Activated CD4-positive, alpha-beta T cell treated with anti-CD3 and anti-CD28 coated beads for 4 hours (primary cell): ENCODE results near the gene MAFB.

Experiments used
- DNase-seq, 2 donors: peaks; one replicate each; pipeline ENCODE4 v3.0.0-alpha.2; 2020

Gene MAFB

DNA sequence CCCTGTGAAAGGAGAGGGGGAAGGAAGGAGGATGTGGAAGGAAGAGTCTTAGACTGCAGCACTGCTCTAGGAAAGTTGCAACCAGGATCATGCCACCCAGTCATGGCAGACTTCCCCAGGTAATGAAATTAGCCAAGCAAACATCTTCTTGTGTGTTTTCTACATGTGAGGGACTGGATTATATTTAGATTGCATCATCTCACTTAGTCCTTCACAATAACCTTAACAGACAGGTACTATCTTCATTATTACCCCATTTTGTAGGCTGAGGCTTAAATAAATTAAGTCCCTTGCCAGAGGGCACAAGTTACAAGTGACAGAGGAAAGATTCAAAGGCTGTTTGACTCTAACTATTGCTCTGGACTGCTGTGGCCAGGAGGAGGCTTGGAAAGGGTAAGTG lies 9.7 kb upstream of the MAFB start:
- no peak for DNase-seq

DNA sequence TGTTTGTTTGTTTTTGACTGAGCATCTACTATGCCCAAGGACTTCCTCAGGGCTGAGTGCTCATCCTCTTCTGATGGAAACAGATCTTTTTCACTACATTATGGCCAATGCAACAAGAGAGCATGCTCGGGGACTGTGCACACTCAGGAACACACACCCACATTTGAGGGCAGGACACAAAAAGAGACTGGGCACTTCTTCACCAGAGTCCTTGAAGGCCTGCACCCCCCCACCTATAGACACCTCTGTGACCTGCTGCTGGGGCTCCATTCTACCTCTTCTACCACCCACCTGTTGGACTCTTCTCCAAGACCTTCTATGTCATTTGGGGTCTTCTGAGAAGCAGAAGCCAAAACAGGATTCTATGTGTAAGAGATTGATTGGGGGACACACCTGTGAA lies 9.2 kb upstream of the MAFB start:
- DNase-seq = no peak

DNA sequence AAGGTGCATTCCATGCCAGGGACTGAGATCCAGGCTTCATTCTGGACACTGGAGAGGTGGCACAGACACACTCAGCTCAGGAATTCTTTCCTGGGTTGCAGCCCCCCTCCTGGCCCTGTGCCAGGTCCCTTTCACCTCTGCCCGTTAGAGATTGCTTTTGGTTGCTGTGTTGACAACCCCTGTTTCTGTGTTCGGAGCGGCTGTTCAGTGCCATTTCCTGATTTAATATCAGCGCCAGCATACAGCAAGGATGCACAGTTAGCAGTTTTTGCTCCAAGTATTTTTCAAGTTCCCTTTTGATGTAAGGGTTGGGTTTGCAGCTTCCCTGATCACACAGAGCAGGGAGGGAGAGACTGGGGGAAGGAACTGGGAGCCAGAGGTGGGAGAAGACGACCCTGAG lies 8.5 kb upstream of the MAFB start:
- no peak for DNase-seq

DNA sequence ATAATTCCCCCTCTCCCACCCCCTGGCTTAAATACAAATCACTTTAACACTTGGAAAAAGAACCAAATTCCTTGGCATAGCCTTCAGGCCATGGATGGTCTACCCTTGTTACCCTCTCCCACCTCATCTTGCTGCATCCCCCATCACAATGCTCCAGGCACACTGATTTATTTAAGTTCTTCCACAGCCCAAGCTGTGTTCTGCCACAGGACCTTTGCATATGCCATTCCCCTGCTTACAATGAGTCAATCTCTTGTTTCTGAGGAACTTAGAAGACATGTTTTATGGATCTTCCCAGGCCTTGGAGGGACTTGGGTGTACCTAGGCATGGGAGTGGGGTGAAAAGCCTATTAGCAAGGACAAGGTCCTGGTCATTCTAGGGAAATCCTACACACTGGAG lies 6.2 kb upstream of the MAFB start:
- DNase-seq = no peak

DNA sequence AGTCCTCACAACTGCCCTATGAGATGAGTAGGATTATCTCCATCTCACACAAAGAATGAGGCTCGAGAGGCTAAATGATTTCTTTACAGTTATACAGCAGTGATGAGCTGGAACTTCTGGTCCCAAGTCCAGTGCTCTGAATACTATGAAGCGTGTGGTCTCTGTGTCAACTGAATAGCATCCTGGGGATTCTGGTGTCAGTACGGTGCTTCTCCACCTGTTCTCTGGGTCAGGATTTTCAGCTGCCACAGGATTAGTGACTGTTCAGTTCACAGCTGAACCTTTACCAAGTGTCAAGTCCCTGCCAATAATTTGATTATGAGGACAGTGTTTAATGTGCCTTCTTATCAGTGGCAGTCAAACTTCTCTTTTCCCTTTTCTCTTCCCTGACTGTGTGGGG lies 5.2 kb upstream of the MAFB start:
- DNase-seq = no peak

DNA sequence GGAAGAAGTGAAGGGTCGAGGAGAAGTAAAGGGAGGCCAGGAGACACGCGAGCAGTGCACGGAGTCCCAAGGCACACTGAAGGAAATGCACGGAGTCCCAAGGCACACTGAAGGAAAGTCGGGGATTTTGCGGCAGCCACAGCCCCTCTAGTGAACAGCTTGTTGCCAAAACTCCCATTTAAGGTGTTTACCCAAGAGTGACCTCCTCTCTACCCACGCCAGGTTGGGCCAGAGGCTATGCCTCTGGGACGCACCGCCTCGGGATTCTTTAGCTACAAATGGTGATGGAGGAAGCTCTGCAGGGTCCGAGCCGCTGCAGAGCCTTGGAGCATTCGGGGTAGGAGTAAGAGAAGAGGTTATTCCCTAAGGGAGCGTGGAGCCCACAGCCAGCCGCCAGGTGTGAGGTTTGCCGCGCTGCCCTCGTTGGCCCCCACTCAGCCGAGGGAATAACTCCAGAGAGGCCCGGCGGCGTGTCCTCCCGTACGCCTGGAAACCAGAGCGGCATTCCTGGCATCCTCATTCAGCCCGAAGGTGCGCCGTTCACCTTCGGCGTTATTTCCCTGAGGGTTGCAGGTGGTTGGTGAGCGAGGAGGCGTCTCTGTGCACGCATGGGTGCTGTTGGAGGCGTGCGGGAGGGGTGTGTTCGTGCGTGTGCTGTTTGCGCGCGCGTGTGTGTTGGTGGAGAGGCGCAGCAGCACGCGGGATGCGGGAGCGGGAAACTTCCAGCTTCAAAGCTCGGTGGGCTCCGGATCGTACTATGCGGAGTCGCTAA lies 3.4 kb upstream of the MAFB start:
- DNase-seq = no peak

DNA sequence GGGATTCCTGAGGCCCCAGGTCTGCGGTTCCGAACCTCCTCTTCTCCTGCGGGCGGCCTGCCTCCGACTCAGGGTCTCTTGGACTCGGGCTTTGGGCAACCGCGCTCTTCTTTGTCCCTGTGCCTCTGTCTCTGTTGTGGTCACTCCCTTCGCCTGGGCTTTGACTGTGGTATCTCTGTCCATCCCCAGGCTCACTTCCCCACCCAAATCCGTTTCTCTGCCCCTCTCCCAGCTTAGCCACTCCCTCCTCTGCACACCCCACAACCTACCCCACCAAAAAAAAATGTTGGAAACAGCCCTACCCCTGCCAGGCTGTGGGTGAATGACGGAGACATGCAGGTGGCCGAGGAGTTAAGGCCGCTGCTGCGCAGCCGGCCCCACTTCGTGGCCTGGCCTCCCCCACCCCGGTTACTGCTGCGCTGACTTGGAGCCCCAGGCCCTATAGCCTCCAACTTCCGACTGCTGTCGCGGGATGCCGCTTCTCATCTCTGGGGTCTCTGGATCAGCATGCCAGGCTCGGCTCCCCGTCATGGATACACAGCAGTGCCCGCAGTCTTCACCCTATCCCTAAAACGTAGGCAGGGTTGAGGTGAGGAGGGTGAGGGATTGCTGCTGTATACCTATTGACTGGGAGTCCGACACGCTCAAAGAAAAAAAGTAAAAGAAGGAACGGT lies 2.7 kb upstream of the MAFB start:
- no peak for DNase-seq

DNA sequence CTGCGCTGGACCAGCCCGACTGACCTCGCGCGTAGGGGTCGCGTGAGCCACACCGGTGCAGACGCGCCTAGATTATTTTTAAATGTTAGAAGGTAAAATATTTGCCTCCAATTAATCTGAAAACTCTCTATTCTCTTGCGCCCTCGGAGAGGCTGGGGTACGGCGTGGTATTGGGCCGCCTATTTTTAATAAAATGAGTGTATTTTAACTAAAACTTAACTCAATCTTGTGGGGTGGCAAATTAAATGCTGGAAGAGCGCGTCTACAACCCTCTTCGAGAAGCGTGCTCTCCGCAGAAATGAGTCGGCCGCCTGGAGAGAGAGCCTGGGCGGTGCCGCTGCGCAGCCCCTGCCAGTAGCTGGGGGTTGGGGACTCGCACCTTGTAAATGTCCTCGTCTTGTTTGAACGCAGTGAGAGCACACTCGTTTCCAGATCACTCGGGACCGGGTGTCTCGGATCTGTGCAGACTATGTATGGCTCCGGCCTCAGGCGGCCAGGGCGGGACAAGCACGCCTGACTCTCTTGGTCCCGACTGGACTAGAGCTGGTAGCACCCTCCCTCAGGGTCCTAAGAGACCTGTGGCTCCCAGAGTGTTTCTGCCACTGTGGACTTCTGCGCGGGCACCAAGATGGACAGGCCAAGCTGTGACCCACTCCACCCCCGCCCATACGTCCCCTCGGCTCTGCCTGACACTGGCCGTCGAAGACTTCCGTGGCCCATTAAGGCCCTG lies 2.0 kb upstream of the MAFB start:
- DNase-seq = no peak

DNA sequence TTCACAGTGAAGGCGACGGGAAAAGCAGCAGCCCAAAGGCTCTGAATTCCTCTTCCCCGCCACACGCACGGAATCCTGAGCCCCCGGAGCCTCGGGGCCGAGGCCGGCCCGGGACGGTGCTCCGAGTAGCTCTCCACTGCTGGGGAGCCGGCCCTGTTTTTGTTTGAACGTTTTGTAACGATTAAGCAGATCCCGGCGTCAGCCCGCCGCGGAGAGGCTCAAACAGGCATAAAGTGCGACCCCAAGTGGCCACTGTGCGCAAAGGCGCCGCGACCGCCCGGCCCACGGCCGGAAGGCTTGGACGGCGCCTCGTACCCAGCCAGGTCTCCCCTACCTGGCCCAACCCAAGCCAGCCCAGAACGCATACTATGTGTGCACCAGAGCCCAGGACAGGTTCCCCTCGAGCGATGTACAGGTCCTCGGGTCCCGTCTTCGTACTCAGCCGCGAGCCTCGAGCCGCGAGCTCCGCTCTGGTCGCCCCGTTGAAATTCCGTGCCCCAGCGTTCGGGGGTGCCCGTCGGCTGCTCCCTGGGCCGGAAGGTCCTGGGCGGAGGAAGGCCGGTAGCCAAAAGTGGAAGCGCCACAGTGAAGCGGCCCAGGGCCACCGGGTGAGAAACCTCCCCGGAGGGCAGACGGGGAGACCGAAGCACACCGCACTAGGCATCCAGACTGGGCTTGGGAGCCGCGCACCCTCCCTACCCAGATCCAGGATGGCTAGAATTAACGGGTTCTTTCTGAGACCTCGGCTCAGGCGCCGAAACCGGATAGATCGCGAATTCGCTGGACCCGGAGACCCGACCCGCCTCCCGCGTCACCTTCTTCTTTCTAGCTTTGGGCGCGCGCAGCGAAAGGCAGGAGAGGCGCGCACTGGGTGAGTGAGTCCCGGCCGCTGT lies 1.2 kb upstream of the MAFB start:
- peak; percentile 13 to 32 for DNase-seq

DNA sequence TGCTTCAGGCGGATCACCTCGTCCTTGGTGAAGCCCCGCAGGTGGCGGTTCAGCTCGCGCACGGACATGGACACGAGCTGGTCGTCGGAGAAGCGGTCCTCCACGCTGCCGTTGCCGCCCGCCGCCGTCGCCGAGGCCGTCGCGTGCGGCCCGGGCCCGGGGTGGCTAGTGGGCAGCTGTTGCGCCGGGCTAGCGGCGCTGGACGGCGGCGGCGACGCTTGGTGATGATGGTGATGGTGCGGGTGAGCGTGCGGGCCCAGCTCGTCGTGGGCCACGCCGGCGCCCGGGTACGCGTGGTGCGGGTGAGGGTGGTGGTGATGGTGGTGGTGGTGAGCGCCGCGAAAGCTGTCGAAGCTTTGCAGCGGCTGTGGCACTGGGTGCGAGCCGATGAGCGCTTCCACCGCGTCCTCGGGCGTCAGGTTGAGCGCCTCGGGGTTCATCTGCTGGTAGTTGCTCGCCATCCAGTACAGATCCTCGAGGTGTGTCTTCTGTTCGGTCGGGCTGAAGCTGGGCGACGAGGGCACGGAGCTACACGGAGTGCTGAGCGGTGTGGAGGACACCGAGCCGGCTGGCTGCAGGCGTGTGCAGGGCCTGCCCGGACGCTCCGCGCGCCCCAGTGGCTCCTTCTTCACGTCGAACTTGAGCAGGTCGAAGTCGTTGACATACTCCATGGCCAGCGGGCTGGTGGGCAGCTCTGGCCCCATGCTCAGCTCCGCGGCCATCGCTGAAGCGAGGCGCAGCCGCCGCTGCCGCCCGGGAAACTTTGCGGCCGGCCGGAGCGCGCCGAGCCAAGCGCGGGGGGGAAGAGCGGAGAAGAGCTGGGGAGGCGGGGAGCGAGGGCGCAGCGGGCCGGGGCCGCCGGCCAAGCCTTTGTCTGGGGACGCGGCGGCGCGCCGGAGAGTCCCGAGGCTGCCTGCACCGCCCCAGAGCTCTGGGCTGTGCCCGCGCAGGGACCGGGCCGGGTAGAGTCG lies 622 bp downstream of the MAFB start:
- no peak for DNase-seq

DNA sequence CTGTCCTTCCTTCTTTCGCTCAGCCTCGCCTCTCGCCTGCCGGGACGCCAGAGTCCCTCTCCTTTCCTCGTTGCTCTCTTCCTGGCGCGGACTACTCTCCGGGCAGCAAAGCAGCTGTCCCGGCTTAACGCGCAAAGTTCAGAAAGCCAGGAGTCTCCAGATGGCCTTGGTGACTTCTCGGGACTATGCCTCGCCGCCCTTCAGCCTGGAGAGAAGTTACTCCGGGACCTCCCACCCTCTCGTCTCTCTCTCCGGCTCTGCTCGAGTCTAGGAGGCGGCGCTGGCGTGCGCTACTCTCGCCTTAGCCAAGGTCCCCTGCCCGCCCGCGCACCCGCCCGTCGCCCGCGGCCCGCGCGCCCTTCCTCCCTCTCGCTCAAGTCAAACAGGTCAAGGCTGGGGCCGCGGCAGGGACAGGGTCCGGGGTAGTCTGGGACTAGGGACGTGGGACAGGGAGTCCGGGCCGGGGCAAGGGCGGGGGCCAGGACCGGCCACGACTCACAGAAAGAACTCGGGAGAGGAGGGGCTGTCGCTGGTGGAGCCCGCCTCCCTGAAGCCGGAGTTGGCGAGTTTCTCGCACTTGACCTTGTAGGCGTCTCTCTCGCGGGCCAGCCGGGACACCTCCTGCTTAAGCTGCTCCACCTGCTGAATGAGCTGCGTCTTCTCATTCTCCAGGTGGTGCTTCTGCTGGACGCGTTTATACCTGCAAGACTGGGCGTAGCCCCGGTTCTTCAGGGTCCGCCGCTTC lies 1.5 kb downstream of the MAFB start:
- DNase-seq = no peak

DNA sequence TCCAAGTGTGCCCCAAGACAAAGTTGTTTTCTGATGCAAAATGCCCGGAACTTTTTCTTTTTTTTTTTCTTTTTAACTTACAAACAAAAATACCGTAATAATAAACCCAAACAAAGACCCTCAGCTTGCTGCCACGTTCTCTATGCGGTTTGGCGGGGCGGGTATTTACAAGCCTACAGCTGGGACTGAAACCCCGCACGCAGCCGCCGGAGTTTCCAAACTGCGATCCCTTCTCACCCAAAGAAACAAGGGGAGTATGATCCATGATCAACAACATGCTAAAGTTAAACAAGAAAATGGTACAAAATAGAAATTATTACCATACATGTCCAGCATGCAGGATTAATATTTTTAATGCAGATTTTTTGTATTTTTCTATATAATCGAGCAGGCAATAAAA lies 2.1 kb downstream of the MAFB start:
- no peak for DNase-seq

DNA sequence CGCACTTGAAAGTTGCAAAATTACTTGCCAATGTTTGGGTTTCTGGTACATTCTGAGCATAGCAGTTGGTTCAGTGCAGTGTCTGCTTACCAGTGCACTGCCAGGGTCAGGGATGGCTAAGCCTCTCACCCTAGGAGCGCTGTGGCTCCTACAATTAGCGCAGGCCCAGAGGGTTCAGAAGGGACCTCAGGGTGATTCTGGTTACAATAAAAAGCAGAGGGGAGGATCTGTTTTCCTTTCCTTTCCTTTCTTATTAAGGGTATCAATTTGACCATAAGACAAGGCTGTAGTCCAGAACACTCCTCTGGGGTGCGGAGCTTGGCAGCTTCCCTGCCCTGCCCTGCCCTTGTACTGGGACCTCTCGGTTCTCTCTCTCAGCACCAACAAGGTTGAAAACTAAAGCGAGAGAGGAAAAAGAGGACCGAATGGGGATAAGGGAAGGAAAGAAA lies 2.6 kb downstream of the MAFB start:
- no peak for DNase-seq

DNA sequence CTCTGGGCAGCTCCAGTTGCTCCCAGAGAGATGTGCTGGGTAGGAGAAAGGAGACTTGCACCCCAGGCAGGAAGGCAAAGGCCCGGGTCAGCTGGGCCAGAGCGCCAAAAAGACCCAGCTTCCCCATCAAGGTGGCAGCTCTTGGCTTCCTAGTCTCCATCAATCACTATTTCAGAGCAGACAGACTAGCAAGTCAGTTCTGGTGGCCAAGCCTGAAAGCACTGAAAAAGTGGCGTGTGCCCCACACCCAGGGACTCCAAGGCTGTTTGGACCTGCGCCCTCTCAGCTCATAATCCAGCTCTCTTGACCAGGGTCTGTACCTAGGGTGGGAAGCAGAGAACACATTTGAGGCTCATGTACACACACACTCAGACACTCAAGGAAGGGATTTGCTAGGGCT lies 3.7 kb downstream of the MAFB start:
- no peak for DNase-seq

DNA sequence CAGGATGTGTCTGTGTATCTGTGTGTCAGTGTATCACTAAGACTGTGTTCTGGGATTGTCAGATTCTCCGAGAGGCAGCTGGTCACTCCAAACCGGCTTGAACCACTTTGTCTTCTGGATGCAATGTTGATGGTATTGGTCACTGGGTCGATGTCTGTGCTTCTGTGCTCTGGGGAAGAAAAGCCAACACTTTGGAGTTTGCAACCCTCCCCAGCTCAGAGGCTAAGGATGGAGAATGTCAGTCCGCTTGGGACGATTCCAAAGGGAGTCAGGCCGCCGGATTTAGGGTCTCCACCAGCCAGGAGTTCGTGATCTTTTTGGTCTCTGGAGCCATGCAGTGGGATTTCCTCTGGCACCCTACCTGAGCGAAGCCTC lies 5.2 kb downstream of the MAFB start:
- DNase-seq = no peak

DNA sequence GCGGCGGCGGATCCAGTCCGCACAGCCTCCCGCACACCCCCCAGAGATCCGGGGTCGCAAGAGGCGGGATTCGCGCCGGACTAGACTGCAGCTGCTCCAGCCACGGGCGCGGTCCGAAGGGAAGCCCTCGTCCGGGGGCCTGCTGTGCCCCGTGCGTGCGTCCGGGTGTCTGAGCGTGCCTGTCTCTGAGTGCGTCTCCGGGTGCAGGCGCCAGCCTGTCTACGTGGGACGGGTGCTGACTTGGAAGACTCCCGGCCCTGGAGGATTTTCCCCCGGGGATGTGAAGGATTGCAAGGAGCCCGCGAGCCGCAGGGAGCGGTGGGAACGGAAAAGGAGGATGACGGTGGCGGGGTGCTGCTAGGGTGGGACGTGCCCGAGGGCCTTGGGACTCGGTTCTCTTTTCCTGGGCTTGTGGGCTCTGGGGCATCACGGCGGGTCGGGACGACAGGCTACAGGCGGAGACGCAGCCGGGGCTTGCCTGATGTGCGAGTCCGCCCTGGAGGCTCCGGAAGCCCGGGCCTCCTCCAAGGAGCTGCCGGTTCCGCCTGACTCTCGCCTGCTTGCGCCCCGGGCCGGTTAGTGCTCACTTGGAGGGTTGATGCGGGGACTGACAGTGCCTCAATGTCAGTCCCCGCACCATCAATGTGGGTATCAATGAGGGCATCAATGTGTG lies 5.7 kb downstream of the MAFB start:
- DNase-seq = no peak

DNA sequence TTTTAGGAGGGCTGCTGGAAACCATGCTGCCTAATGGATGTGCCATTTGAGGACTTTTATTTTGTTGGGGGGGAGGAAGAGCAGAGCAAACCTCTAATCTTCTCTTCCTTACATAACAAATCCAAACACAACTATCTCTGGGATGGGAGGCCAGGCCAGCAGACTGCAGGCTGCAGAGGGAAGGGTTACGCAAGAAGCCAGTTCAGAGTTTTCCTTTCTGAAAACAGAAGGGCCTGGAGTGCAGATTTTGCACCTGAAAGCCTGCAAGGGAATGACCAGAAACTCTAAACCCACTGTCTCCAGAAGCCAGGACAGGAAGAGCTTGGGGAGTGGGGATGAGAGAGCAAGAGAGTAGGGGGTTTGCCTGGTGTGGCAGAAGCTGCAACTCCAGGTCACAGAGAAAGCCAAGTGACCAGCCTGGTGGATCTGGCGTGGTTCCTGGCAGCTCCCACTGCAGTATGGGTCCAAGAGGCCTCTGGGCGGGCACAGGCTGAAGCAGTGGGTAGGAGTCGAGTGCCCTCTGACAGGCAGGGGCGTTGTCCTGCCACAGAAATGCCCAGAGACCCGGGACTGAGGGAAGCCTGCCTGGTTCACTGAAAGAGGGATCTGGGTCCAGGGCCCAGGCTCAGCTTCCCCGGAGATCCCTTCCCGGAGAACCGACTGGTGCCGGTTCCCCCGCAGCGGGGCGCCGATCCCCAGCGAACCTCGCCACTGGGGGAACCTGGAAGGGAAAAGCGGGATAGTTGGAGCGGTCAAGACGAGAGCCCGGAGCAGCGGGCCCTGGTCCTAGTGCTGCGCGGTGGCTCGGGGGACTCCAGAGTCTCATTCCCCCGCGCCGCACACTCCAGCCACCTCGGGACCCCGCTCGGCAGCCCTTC lies 6.7 kb downstream of the MAFB start:
- DNase-seq = no peak

DNA sequence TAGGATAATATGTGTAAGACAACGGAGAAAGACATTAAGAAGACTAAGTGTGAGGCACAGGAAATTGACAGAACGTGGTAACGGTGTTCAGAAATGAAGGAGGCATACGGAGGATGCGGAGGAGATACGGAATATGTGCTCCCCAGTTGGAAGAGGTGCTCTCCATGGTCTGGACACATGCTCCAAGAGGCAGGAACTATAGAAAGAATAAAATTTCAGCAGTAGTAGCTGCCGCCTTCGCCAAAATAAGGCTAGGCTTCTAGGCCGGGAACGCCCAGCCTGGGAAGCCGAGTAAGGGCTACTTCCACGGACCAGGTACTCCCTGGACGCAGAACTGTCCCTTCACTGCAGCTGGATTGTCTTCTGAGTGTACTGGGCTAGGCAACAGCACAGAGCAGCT lies 7.4 kb downstream of the MAFB start:
- no peak for DNase-seq

DNA sequence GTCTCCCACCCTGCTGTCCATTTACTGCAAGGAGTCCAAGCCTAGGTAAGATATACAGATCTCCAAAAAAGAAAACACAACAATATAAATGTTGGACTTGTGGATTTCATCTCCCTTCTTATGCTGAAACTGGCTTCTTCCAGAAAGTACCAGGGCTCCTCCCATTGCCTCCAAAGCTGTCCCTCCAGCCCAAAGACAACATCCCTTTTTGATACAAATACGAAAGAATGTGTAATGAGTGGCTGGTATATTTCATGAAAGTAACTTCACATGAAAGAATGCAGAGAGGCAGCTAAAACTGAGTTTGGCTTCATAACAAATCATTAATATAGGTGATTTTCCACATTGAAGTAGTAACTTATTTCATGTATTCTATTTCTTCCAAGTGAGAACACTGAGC lies 7.9 kb downstream of the MAFB start:
- DNase-seq = no peak
